ENCODE measurements around the gene CNGA1. TPM values are rescaled to one million over a fixed set of nuclear protein-coding genes. Genes with fewer than 3 reads are reported as not detected.
A peak's percentile ranks its signal among the peaks of the same experiment; 100 is the strongest.
"Not testable (repeated sequence)": the region's sequence is repeated elsewhere in the genome, so short reads cannot be mapped to it uniquely, and the experiment has no call there.

The CNGA1 gene
- total RNA-seq, 3 donors from 2014 or later, result 2.2 to 17.8 (median 5.4) TPM

GRCh38 chr4:48018112-48018511 is 1.6 kb upstream of the CNGA1 start:
- Histone ChIP-seq H3K4me3 (no peak overlapping the region), H3K36me3 (ENCODE audit: low read depth) (no peaks in the 10 kb centered on the region), H3K4me1 (ENCODE audit: low read depth) (peaks cover 34% of the 10 kb centered on the region), H3K9me3 (no peaks in the 10 kb centered on the region)
- DNase-seq, result no peak
- no peak for TF ChIP-seq CTCF (IDR thresholded peaks at IDR 0.05)
- intact Hi-C loops (cut with DNase I, micrococcal nuclease), result no loop called here
- ATAC-seq, result peak; percentile 9

DNA sequence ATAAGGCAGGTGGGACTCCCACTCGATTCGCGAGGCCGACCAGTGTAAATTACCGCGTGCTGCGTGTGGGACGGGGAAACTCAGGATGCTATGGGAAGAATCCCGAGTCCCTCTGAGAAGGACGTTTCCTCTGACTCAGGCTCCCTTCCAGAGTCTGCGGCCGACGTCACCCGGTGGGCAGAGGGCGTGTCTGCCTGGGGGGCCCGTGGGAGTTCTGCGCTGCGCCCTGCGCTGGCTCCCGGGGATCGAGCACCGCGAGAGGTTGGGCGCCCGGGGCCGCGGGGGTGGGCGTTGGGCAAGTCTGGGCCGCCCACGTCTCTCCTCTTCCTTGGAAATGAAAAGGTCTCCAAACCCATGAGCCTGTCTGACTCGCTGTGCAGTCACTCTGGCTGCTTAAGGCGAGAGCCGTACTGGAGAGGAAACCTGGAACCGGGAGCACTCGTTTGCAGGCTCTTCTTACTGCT is 659 bp upstream of the CNGA1 start:
- peaks cover 28% of the 10 kb centered on the region for H3K4me1 ChIP-seq (ENCODE audit: low read depth)
- ATAC-seq (peak; percentile 52), DNase-seq (peak; percentile 68 to 78 (median 69))
- H3K9me3 ChIP-seq, result no peaks in the 10 kb centered on the region
- intact Hi-C loops (cut with DNase I, micrococcal nuclease), result no loop called here
- peak overlapping the region; percentile 35 for H3K4me3 ChIP-seq
- no peak for TF ChIP-seq CTCF (IDR thresholded peaks at IDR 0.05)
- no peaks in the 10 kb centered on the region for H3K36me3 ChIP-seq (ENCODE audit: low read depth)

DNA sequence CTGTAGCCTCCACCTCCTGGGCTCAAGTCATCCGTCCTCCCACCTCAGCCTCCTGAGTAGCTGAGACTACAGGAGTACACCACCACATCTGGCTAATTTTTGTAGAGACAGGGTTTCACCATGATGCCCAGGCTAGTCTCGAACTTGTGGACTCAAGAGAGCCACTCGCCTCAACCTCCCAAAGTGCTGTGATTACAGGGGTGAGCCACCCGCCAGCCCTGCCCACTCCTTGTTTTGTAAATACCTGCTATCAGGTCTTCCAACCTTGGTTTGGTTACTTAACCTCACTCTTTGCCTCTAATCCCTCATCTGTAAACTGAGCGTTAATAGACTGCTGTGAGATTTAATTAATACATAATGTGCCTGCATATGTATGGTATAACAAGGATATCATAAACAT is 803 bp downstream of the CNGA1 start:
- intact Hi-C loops (cut with DNase I, micrococcal nuclease), result no loop called here
- ATAC-seq (no peak), DNase-seq (peak in 1 of 3 donors; percentile 40)
- TF ChIP-seq CTCF (IDR thresholded peaks at IDR 0.05), result no peak
- H3K36me3 ChIP-seq (ENCODE audit: low read depth), result no peaks in the 10 kb centered on the region
- peaks cover 26% of the 10 kb centered on the region for H3K4me1 ChIP-seq (ENCODE audit: low read depth)
- no peak overlapping the region for H3K4me3 ChIP-seq
- H3K9me3 ChIP-seq, result no peaks in the 10 kb centered on the region

GRCh38 chr4:48015216-48015615 is 1.3 kb downstream of the CNGA1 start:
- ATAC-seq, result no peak
- Histone ChIP-seq H3K4me1 (ENCODE audit: low read depth) (peaks cover 22% of the 10 kb centered on the region), H3K9me3 (no peaks in the 10 kb centered on the region), H3K4me3 (no peak overlapping the region), H3K36me3 (ENCODE audit: low read depth) (no peaks in the 10 kb centered on the region)
- no peak for DNase-seq
- intact Hi-C loops (cut with DNase I, micrococcal nuclease), result no loop called here
- no peak for TF ChIP-seq CTCF (IDR thresholded peaks at IDR 0.05)

- no peak for TF ChIP-seq CTCF (IDR thresholded peaks at IDR 0.05)
- H3K36me3 ChIP-seq (ENCODE audit: low read depth), result no peaks in the 10 kb centered on the region
- no peak overlapping the region for H3K4me3 ChIP-seq
- peak in 1 of 3 donors; percentile 47 for DNase-seq
- H3K4me1 ChIP-seq (ENCODE audit: low read depth), result peaks cover 3% of the 10 kb centered on the region
- H3K9me3 ChIP-seq, result peaks cover 15% of the 10 kb centered on the region
- no peak for ATAC-seq
- intact Hi-C loops (cut with DNase I, micrococcal nuclease), result no loop called here
Measured at GRCh38 chr4:48012824-48013223, 3.7 kb downstream of the CNGA1 start.

DNA sequence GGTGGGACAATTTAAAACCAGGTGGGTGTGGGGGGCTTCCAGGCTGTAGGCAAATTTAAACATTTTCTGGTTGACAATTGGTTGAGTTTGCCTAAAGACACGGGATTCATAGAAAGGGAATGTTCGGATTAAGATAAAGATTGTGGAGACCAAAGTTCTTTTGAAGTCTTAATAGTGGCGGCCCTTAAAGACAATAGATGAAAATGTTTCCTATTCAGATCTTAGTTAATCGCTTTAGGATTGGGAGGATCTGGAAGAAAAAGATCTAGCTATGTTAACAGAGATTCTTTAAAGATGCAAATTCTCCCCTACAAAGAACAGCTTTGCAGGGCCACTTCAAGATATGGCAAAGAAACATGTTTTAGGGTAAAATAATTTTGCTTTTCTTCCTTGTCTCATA is 4.8 kb downstream of the CNGA1 start:
- Histone ChIP-seq H3K36me3 (ENCODE audit: low read depth) (no peaks in the 10 kb centered on the region), H3K9me3 (peaks cover 24% of the 10 kb centered on the region), H3K4me3 (no peak overlapping the region), H3K4me1 (ENCODE audit: low read depth) (peaks cover 3% of the 10 kb centered on the region)
- DNase-seq, result no peak
- intact Hi-C loops (cut with DNase I, micrococcal nuclease), result no loop called here
- no peak for ATAC-seq
- TF ChIP-seq CTCF (IDR thresholded peaks at IDR 0.05), result no peak

DNA sequence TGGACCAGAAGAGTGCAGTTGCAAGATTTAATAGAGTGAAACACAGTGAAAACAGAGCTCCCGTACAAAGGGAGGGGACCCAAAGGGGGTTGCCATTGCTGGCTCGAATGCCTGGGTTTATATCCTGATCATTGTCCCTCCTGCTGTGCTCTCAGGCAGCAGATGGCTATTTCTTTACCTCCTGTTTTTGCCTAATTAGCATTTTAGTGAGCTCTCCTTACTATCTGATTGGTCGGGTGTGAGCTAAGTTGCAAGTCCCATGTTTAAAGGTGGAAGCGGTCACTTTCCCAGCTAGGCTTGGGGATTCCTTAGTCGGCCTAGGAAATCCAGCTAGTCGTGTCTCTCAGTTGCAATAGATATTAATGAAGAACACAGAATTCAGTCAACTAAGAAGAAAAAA is 5.6 kb downstream of the CNGA1 start:
- H3K9me3 ChIP-seq, result peaks cover 33% of the 10 kb centered on the region
- H3K4me1 ChIP-seq (ENCODE audit: low read depth); H3K36me3 ChIP-seq (ENCODE audit: low read depth); DNase-seq; ATAC-seq; intact Hi-C loops (cut with DNase I, micrococcal nuclease); H3K4me3 ChIP-seq: not testable (repeated sequence)
